ENCODE data around the gene ST7.

DNA sequence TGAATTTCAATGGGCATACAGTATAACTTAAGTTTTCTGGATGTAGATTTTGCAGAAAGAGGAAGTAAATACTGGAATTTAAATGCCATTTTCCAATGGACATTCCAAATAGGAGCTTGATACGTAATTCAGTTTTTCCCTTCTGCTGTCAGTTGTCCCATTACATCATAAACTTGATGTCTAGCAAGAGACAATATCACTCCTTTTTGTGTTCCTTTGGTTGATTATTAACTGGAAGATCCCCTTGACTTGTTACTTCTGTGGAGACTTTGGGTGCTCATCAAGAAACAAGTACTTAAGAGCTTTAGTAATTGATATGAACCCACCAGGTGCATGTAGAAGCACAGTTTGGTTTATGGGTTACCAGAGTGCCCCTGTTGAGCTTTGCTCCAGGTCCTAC is 116.1 kb downstream of the ST7 start:
- TF ChIP-seq, protein P1, sequence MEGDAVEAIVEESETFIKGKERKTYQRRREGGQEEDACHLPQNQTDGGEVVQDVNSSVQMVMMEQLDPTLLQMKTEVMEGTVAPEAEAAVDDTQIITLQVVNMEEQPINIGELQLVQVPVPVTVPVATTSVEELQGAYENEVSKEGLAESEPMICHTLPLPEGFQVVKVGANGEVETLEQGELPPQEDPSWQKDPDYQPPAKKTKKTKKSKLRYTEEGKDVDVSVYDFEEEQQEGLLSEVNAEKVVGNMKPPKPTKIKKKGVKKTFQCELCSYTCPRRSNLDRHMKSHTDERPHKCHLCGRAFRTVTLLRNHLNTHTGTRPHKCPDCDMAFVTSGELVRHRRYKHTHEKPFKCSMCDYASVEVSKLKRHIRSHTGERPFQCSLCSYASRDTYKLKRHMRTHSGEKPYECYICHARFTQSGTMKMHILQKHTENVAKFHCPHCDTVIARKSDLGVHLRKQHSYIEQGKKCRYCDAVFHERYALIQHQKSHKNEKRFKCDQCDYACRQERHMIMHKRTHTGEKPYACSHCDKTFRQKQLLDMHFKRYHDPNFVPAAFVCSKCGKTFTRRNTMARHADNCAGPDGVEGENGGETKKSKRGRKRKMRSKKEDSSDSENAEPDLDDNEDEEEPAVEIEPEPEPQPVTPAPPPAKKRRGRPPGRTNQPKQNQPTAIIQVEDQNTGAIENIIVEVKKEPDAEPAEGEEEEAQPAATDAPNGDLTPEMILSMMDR (IDR thresholded peaks at IDR 0.05), result no peak
- TF ChIP-seq POLR2AphosphoS5 (IDR thresholded peaks at IDR 0.05) (no peak), POLR2A (IDR thresholded peaks at IDR 0.05) (no peak)
